Measurements from ENCODE around the gene GGNBP2.

The GGNBP2 gene

GRCh38 chr17:36524428-36524876, 20.3 kb upstream of the GGNBP2 start:
- no peak for DNase-seq

DNA sequence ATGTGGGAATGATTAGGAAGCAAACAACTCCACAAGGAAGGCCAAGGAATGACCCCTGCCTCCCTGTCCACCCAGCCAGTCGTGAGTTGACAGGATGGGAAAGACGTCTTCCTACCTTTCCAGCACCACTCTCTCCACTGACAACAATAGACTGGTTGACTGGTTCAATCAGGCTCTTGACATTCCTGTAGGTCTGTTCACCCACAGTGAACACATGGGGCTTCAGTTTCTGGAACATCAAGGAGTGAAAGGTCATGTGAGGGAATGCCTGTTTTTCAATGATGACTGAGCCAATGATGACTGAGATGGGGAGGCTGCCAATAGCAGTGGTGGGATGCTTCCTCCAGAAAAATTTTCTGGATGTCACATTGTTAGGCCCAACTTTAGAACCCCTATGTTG, 19.6 kb upstream of the GGNBP2 start:
- no peak for DNase-seq

- no peak for DNase-seq
Measured at GRCh38 chr17:36525888-36526287, 18.8 kb upstream of the GGNBP2 start.

- DNase-seq, result no peak
Measured at GRCh38 chr17:36527621-36528250, 17.0 kb upstream of the GGNBP2 start.

- DNase-seq, result no peak
Measured at GRCh38 chr17:36529121-36529520, 15.6 kb upstream of the GGNBP2 start.

GRCh38 chr17:36532435-36532975, 12.2 kb upstream of the GGNBP2 start:
- DNase-seq, result no peak

DNA sequence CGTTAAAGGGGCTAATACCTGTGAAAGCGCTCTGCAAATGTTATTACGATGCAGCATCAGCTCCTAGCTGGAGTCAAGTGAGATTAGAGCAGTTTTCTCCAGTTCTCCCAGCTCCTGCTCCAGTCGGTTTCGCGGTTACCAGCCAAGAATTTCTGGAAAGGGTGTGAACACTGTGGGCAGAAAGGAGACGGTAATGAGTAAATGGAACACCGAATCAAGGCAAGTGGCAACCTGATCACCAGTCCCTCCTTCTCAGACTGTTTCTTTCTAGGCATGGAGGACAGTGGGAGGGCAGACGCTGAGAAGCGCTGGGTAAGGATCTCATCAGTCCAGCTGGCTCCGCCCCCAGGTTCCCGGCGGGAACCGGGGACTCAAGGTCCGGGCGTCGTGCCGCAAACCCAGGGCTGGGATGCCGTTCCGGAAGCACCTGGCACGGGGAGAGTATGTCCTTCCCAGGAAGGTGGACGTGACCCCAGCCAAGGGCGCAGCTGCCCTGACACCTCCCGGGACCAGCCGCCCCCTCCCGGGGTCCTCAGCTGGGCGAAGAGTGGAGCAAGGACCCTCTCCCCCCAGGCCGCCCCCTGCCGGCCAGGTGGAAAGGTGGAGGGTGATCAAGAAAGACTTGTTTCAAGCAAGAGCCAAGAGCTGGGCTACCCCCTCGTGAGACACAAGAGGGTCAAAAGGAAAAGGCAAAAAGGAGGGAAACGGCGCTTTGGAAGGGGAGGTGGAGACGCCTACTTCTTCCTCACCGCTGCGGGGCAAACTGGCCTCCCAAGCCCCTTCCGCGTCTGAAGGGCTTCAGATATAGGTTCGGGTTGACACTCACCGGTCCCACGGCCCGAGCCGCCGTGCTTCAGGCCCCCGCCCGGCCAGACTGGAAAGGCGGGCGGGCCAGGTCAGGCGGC, 10.5 kb upstream of the GGNBP2 start:
- DNase-seq, result peak; percentile 45

DNA sequence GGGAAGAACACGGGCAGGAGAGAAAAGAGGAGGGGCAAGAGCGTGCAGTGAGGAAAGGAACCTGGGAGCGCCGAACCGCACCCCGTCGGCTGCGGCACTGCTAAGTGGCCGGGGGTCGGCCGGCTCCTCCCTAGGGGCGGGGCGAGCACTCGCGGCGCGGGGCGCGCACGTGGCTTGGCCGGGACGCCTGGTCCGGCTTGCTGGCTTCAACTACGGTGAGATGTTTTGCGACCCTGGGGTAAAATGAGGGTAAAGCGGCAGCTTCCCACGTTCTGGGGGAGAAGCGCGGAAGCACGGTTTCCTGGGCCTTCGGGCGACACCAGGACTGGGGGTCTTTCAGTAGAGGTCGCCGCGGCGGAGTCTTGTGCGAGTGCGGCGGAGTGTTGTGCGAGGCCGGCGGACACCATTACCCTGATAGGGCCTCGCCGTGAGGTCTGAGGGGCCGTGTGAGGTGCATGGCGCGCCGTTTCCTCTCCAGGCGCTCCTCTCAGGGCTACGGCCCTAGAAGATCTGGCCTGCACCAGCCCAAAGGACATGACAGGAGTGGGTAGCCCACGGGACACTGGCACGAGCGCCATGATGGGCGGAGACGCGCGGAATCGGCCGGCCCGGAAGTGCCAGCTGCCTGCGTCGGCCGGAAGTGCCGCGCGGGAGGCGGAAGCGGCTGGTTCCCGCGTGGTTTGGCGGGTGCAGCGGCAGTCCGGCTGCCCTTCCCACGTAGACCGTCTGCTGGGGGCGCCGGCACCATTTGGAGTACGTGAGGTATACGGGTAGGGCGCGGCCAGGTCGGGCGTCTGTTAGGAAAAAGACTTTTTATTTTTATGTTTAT, 9.7 kb upstream of the GGNBP2 start, which contains the start of the genes MYO19 and PIGW:
TSS of gene MYO19 (minus strand) at position 29 of the 829 bp plus-strand sequence. CDS start 2,330 bp downstream, outside the sequence.
TSS of gene PIGW (plus strand) at position 148 of the 829 bp plus-strand sequence. CDS start 2,115 bp downstream, outside the sequence.
- peak; percentile 88 for DNase-seq

- no peak for DNase-seq
Measured at GRCh38 chr17:36535669-36536081, 9.0 kb upstream of the GGNBP2 start.

DNA sequence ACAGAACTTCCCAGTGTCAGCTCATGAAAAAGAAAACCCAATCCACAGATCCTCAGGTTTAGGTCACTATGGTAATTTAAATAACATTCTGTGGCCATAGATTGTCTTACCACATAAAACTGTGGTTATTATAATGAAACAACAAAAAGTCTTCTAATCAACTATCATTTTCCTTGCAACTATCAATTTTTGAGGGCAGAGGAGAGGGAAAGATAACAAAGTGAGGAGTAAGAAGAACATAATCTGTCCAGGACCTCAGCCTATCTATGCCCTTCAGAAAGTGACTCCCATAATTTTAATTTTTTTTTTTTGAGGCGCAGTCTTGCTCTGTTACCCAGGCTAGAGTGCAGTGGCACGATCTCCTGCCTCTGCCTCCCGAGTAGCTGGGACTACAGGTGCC, 4.0 kb upstream of the GGNBP2 start:
- no peak for DNase-seq

- DNase-seq, result no peak
Measured at GRCh38 chr17:36542755-36543154, 2.0 kb upstream of the GGNBP2 start.

DNA sequence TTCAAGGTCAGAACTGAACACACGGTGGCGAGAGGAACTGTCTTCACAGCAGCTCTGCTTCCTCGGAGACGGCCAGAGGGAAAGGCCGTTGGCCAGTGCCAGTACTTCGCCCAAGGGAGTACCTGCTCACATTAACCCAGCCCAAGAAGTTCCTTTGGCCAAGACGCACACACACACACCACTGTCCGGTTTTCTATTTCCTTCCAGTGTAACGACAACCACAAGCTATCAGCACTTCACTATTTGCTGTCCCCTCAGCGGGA, 744 bp upstream of the GGNBP2 start:
- no peak for DNase-seq

- DNase-seq, result no peak
Measured at GRCh38 chr17:36545077-36545464, 352 bp downstream of the GGNBP2 start.

DNA sequence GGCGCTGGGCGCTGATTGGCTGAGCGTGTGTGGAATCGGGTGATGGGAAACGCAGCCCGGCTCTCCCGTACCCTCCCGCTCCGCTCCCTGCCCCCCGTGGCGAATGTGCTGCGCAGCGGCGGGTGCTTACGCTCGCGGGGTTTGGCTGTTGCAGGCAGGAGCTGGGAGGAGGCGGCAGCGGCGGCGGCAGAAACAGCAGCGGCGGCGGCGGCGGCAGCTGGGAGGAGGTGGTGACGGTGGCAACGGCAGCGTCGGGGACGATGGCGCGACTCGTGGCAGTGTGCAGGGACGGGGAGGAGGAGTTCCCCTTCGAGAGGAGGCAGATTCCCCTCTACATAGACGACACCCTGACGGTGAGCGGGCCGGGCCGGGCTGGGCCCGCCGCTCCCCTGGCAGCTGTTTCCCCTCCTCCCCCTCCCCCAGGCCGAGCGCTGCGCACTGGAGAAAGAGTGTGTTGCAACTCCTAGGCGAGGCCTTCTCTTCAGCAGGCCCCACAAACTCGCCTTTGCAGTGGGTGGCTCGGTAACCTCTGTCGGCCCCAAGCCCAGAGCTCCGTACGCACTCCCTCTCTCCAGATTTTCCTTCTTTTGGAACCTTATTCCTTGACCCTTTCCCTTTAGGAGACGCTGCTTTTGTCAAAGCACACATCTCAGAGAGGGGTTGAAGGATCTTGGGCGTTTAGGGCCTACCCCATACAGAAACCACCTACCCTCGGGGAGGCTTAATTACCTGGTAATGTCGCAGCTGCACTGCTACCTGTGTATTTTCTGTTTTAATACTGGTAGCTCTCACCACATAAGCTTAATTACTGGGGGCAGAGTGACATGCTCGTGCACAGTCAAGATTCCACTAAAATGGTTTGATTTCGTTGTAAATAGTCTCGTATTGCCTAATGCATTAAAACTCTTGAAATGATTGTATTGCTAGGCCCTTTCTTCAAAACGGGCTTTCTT, 1.0 kb downstream of the GGNBP2 start:
- peak; percentile 92 for DNase-seq

GRCh38 chr17:36546418-36547093, 1.8 kb downstream of the GGNBP2 start:
- DNase-seq, result no peak

GRCh38 chr17:36547776-36548175, 3.1 kb downstream of the GGNBP2 start:
- DNase-seq, result no peak

DNA sequence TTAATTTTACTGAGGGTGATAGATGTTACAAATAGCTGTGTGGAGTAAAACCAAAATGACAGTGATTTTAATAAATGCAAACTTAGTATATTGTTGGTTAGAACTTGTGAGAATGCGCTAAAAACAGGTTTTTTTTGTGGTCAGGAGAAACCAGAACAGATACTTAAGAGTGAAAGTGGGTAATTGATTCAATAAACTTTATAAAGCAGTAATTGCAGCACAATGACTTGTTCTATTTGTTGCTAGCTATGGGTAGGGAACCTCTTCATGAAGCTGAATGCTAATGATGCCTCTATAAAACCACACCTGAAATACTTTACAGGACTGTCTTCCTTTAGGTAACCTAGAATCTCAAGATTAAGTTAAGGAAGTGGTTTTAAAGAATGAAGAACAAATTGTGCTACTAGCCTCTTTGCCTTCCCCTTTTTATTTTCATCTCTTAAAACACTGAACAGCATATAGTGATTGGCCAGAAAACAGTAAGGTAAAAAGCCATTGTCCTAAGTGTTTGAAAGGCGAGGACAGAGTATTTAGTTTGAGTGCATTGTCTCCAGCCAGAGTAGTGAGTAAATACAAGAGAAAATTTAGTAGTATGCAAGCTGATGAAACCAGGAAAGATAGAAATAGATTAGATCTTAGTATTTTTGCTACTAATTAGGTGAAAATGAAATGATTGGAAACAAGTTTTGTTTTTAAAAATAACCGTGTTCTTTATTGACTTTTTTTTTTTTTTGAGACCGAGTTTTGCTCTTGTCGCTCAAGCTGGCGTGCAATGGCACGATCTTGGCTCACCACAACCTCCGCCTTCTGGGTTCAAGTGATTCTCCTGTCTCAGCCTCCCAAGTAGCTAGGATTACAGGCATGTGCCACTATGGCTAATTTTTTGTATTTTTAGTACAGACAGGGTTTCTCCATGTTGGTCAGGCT, 6.0 kb downstream of the GGNBP2 start:
- no peak for DNase-seq

- no peak for DNase-seq
Measured at GRCh38 chr17:36553459-36553858, 8.7 kb downstream of the GGNBP2 start.

- no peak for DNase-seq
Measured at GRCh38 chr17:36566081-36566480, 21.4 kb downstream of the GGNBP2 start.

- DNase-seq, result no peak
Measured at GRCh38 chr17:36575028-36575427, 30.3 kb downstream of the GGNBP2 start.
